ENCODE data around the gene OR4D1.

Gene OR4D1

GRCh38 chr17:58195518-58196123 is 47.4 kb downstream of the OR4D1 start:
- no peak for DNase-seq

GRCh38 chr17:58196610-58197009 is 48.4 kb downstream of the OR4D1 start:
- DNase-seq: no peak

- DNase-seq: peak; percentile 7 to 46
Measured at GRCh38 chr17:58200024-58200633, 51.9 kb downstream of the OR4D1 start.

- DNase-seq: no peak
Measured at GRCh38 chr17:58202859-58203258, 54.7 kb downstream of the OR4D1 start.

GRCh38 chr17:58204796-58205195 is 56.6 kb downstream of the OR4D1 start:
- DNase-seq: no peak

- DNase-seq: no peak
Measured at GRCh38 chr17:58205936-58206335, 57.8 kb downstream of the OR4D1 start.

- no peak for DNase-seq
Measured at GRCh38 chr17:58207451-58207850, 59.3 kb downstream of the OR4D1 start.

GRCh38 chr17:58208344-58208743 is 60.2 kb downstream of the OR4D1 start:
- DNase-seq: no peak
